Lung (tissue), 12 donors: ENCODE data around the gene ZDHHC7. TPM values are rescaled to one million over a fixed set of nuclear protein-coding genes. Genes with fewer than 3 reads are reported as not detected.

Experiments used
- ATAC-seq: fragments of 200-7000 bp; cut with Tn5 transposase; one replicate; pipeline ENCODE4 v1.9.1; 2020; ENCODE audit warnings: moderate number of reproducible peaks; ENCODE audit not compliant: insufficient read depth, low FRiP score
- DNase-seq, 3 donors: peaks; one replicate each; pipeline ENCODE4 v3.0.0-alpha.2; 2013 to 2017
- H3K27ac ChIP-seq, 2 donors: one replicate each; pipeline ENCODE4 v1.5.1; 2013; ENCODE audit warnings: mild to moderate bottlenecking in 2 of 2, moderate library complexity in 2 of 2, control low read depth in 1 of 2, inconsistent platforms in 1 of 2, low read depth in 1 of 2, low read length in 1 of 2
- H3K27me3 ChIP-seq, 3 donors: one replicate each; pipeline ENCODE4 v1.5.1; 2013; ENCODE audit warnings: low read length in 2 of 3; ENCODE audit not compliant: control insufficient read depth in 3 of 3, insufficient read depth in 3 of 3
- H3K36me3 ChIP-seq, 4 donors: one replicate each; pipeline ENCODE4 v1.5.1; 2013; ENCODE audit warnings: low read length in 4 of 4, mild to moderate bottlenecking in 1 of 4, moderate library complexity in 1 of 4; ENCODE audit not compliant: control insufficient read depth in 4 of 4, insufficient read depth in 4 of 4
- H3K4me1 ChIP-seq, 5 donors: one replicate each; pipeline ENCODE4 v1.5.1; 2013; ENCODE audit warnings: low read length in 5 of 5, mild to moderate bottlenecking in 2 of 5, moderate library complexity in 1 of 5; ENCODE audit not compliant: control insufficient read depth in 5 of 5, insufficient read depth in 5 of 5
- H3K4me3 ChIP-seq: one replicate; pipeline ENCODE4 v1.5.1; 2013; ENCODE audit warnings: mild to moderate bottlenecking, control low read depth, moderate library complexity
- H3K9ac ChIP-seq, 2 donors: one replicate each; pipeline ENCODE4 v1.5.1; 2013; ENCODE audit warnings: low read length in 2 of 2, control low read depth in 1 of 2; ENCODE audit not compliant: insufficient read depth in 1 of 2
- H3K9me3 ChIP-seq, 4 donors: one replicate each; pipeline ENCODE4 v1.5.1; 2013; ENCODE audit warnings: low read length in 3 of 4, mild to moderate bottlenecking in 1 of 4, moderate library complexity in 1 of 4; ENCODE audit not compliant: control insufficient read depth in 4 of 4, insufficient read depth in 3 of 4
- CTCF ChIP-seq: IDR thresholded peaks from 2 replicates; pipeline ENCODE4 v1.5.1; 2012; ENCODE audit warnings: mild to moderate bottlenecking; ENCODE audit errors: control extremely low read depth, extremely low read depth
- WGBS, 2 donors: extraction: QIAGEN DNeasy Blood & Tissue Kit; methylation state at CpG; one replicate each; pipeline ENCODE4 v1.1.7; 2013; 5-methylcytosine and 5-hydroxymethylcytosine counted together
- polyA plus RNA-seq, 2 donors: library from polyadenylated mRNA; stranded (reverse); fragments of 200-250 nt; gene quantifications; one replicate each; pipeline ENCODE4 v1.2.1, GENCODE V29; 2013
- total RNA-seq, 2 donors: library from RNA; depleted of rRNA in 1 of 2; stranded (reverse); fragments of >200 nt in 1 of 2; gene quantifications; one replicate each; pipeline ENCODE4 v1.2.1, GENCODE V29; 2014 to 2021
- donor health status: control.
- donor health status: control.
- donor health status: Bipolar disorder and iron deficiency.
- donor health status: healthy.
- donor health status: DM: yes; HTN: yes; CAD: no.

The ZDHHC7 gene
- total and polyA plus RNA-seq, 4 donors: 23.6 to 61.1 (median 45.4) TPM

GRCh38 chr16:84928679-84929420, 82.5 kb downstream of the ZDHHC7 start:
- Histone ChIP-seq H3K9me3 (no peaks in the 10 kb centered on the region), H3K9ac (no peak overlapping the region), H3K27me3 (no peaks in the 10 kb centered on the region), H3K36me3 (no peaks in the 10 kb centered on the region), H3K4me1 (peaks cover 0 to 46% (median 12%) of the 10 kb centered on the region in 5 donors), H3K4me3 (no peak overlapping the region), H3K27ac (no peak overlapping the region)
- ATAC-seq (peak; percentile 50), DNase-seq (peak; percentile 66 to 86 (median 75))
- no peak for TF ChIP-seq CTCF
- 49 to 66% methylated on average over 16 of the region's 16 CpGs for WGBS, 2 donors

GRCh38 chr16:84927621-84928591, 83.4 kb downstream of the ZDHHC7 start:
- no peak for TF ChIP-seq CTCF
- H3K4me1 ChIP-seq: peaks cover 0 to 49% (median 12%) of the 10 kb centered on the region in 5 donors

DNA sequence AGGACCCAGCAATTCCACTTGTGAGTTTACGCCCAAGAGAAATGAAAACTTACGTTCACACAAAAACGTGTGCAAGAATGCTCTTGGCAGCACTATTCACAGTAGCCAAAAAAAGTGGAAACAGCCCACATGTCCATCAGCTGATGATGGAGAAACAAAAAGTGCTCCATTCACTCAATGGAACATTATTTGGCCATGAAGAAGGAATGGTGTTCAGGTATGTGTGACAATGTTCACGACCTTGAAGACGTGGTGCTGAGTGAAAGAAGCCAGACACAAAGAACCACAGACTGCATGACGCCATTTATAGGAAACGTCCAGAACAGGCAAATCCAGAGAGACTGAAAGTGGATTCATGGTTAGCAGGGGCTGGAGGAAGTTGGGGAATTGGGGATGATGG, 84.9 kb downstream of the ZDHHC7 start:
- H3K9me3 ChIP-seq: no peaks in the 10 kb centered on the region
- H3K9ac ChIP-seq: no peak overlapping the region
- ATAC-seq (no peak), DNase-seq (no peak)
- no peak for TF ChIP-seq CTCF
- no peaks in the 10 kb centered on the region for H3K27me3 ChIP-seq
- 52 to 90% methylated on average over 7 of the region's 7 CpGs for WGBS, 2 donors
- H3K27ac ChIP-seq: no peak overlapping the region
- H3K4me1 ChIP-seq: peaks cover 0 to 59% (median 16%) of the 10 kb centered on the region in 5 donors
- no peak overlapping the region for H3K4me3 ChIP-seq
- H3K36me3 ChIP-seq: no peaks in the 10 kb centered on the region

More at GRCh38 chr16:84927621-84928591, 83.4 kb downstream of the ZDHHC7 start:
- ATAC-seq (no peak), DNase-seq (peak; percentile 38 to 73 (median 53))
- H3K27ac ChIP-seq: no peak overlapping the region
- WGBS, 2 donors: 85 to 87% methylated on average over 34 of the region's 34 CpGs
- H3K9ac ChIP-seq: no peak overlapping the region
- no peaks in the 10 kb centered on the region for H3K36me3 ChIP-seq
- no peaks in the 10 kb centered on the region for H3K27me3 ChIP-seq
- no peaks in the 10 kb centered on the region for H3K9me3 ChIP-seq
- H3K4me3 ChIP-seq: no peak overlapping the region
